CD4-positive, alpha-beta T cell treated with Interferon alpha-2 for 1 hour (primary cell): ENCODE results near the gene AFAP1L1.
"Not testable (repeated sequence)": the region's sequence is repeated elsewhere in the genome, so short reads cannot be mapped to it uniquely, and the experiment has no call there.

ENCODE experiments used
- DNase-seq, 2 donors: peaks; one replicate each; pipeline ENCODE4 v3.0.0-alpha.2; 2020 to 2022

AFAP1L1 gene

GRCh38 chr5:149262315-149262714, 9.3 kb upstream of the AFAP1L1 start:
- no peak for DNase-seq

GRCh38 chr5:149264439-149265067, 7.1 kb upstream of the AFAP1L1 start:
- peak; percentile 21 to 42 for DNase-seq

GRCh38 chr5:149265068-149265465, 6.6 kb upstream of the AFAP1L1 start:
- DNase-seq: no peak

GRCh38 chr5:149265597-149265996, 6.1 kb upstream of the AFAP1L1 start:
- DNase-seq: no peak

GRCh38 chr5:149267241-149267973, 4.3 kb upstream of the AFAP1L1 start:
- DNase-seq: no peak

- peak in 1 of 2 donors; percentile 56 for DNase-seq
Observed at GRCh38 chr5:149268928-149269557, 2.6 kb upstream of the AFAP1L1 start.

- no peak for DNase-seq
Observed at GRCh38 chr5:149271195-149271715, 404 bp upstream of the AFAP1L1 start.

- DNase-seq: not testable (repeated sequence)
Observed at GRCh38 chr5:149272781-149273180, 1.1 kb downstream of the AFAP1L1 start.

GRCh38 chr5:149273237-149273636, 1.6 kb downstream of the AFAP1L1 start:
- no peak for DNase-seq

- no peak for DNase-seq
Observed at GRCh38 chr5:149273950-149274349, 2.3 kb downstream of the AFAP1L1 start.

- no peak for DNase-seq
Observed at GRCh38 chr5:149274939-149275338, 3.3 kb downstream of the AFAP1L1 start.

- DNase-seq: no peak
Observed at GRCh38 chr5:149277801-149278200, 6.1 kb downstream of the AFAP1L1 start.

- no peak for DNase-seq
Observed at GRCh38 chr5:149278451-149279210, 7.0 kb downstream of the AFAP1L1 start.

- no peak for DNase-seq
Observed at GRCh38 chr5:149279661-149280060, 8.0 kb downstream of the AFAP1L1 start.

GRCh38 chr5:149280124-149280523, 8.5 kb downstream of the AFAP1L1 start:
- no peak for DNase-seq

- DNase-seq: no peak
Observed at GRCh38 chr5:149280802-149281201, 9.1 kb downstream of the AFAP1L1 start.

GRCh38 chr5:149282027-149282965, 10.6 kb downstream of the AFAP1L1 start:
- DNase-seq: no peak

GRCh38 chr5:149282966-149283332, 11.3 kb downstream of the AFAP1L1 start:
- no peak for DNase-seq

GRCh38 chr5:149283626-149284480, 12.2 kb downstream of the AFAP1L1 start:
- no peak for DNase-seq

GRCh38 chr5:149284501-149284900, 12.8 kb downstream of the AFAP1L1 start:
- no peak for DNase-seq

GRCh38 chr5:149285153-149285552, 13.5 kb downstream of the AFAP1L1 start:
- DNase-seq: no peak
